Neural cell (in vitro differentiated cells): ENCODE data around the gene PDE4D.

Source experiments
- EZH2 ChIP-seq: fragments of 200-600, 300-800 bp; shearing (Covaris generic), sonication (generic); IDR thresholded peaks from 2 replicates; pipeline ENCODE4 v1.6.1; 2014; ENCODE audit warnings: antibody characterized with exemption, low read length, borderline replicate concordance, mild to moderate bottlenecking; ENCODE audit not compliant: insufficient read depth, poor library complexity, severe bottlenecking
- MXI1 ChIP-seq: fragments of 450-650 bp; conservative IDR thresholded peaks from 2 replicates; pipeline ENCODE4 v1.6.1; 2014; ENCODE audit warnings: antibody characterized with exemption, mild to moderate bottlenecking; ENCODE audit not compliant: poor library complexity, severe bottlenecking
- POLR2AphosphoS5 ChIP-seq: IDR thresholded peaks from 2 replicates; pipeline ENCODE4 v1.6.1; 2012
- TF ChIP-seq, protein P1 (sequence below): fragments of 450-650 bp; IDR thresholded peaks from 2 replicates; pipeline ENCODE4 v1.5.1; 2014; ENCODE audit warnings: antibody characterized with exemption, mild to moderate bottlenecking, moderate library complexity; ENCODE audit not compliant: poor library complexity, severe bottlenecking

- TF ChIP-seq, protein P1, sequence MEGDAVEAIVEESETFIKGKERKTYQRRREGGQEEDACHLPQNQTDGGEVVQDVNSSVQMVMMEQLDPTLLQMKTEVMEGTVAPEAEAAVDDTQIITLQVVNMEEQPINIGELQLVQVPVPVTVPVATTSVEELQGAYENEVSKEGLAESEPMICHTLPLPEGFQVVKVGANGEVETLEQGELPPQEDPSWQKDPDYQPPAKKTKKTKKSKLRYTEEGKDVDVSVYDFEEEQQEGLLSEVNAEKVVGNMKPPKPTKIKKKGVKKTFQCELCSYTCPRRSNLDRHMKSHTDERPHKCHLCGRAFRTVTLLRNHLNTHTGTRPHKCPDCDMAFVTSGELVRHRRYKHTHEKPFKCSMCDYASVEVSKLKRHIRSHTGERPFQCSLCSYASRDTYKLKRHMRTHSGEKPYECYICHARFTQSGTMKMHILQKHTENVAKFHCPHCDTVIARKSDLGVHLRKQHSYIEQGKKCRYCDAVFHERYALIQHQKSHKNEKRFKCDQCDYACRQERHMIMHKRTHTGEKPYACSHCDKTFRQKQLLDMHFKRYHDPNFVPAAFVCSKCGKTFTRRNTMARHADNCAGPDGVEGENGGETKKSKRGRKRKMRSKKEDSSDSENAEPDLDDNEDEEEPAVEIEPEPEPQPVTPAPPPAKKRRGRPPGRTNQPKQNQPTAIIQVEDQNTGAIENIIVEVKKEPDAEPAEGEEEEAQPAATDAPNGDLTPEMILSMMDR = no peak
- TF ChIP-seq POLR2AphosphoS5 (no peak), EZH2 (no peak), MXI1 (no peak)
Measured at GRCh38 chr5:59099270-59099994, 794.1 kb downstream of the PDE4D start.
